Ishikawa (cell line): ENCODE results near the gene ZNF219.

Experiments
- CEBPB ChIP-seq: IDR thresholded peaks from 2 replicates; pipeline ENCODE4 v1.6.1; 2012
- CREB1 ChIP-seq: IDR thresholded peaks from 2 replicates; pipeline ENCODE4 v1.6.1; 2012; ENCODE audit warnings: low read depth
- EGR1 ChIP-seq: IDR thresholded peaks from 2 replicates; pipeline ENCODE4 v1.6.1; 2012
- EP300 ChIP-seq: IDR thresholded peaks from 2 replicates; pipeline ENCODE4 v1.6.1; 2012; ENCODE audit warnings: borderline replicate concordance
- FOXM1 ChIP-seq: IDR thresholded peaks from 2 replicates; pipeline ENCODE4 v1.6.1; 2012; ENCODE audit warnings: low read depth, borderline replicate concordance
- NFIC ChIP-seq: IDR thresholded peaks from 2 replicates; pipeline ENCODE4 v1.6.1; 2012
- RAD21 ChIP-seq: IDR thresholded peaks from 2 replicates; pipeline ENCODE4 v1.6.1; 2012; ENCODE audit warnings: low read depth
- TAF1 ChIP-seq: IDR thresholded peaks from 2 replicates; pipeline ENCODE4 v1.6.1; 2012; ENCODE audit warnings: low read depth, mild to moderate bottlenecking
- TCF12 ChIP-seq: IDR thresholded peaks from 2 replicates; pipeline ENCODE4 v1.6.1; 2012; ENCODE audit warnings: low read depth
- TEAD4 ChIP-seq: IDR thresholded peaks from 2 replicates; pipeline ENCODE4 v1.6.1; 2012
- YY1 ChIP-seq: IDR thresholded peaks from 2 replicates; pipeline ENCODE4 v1.6.1; 2012; ENCODE audit warnings: low read depth
- ZBTB7A ChIP-seq: IDR thresholded peaks from 2 replicates; pipeline ENCODE4 v1.6.1; 2012; ENCODE audit warnings: low read depth
- TF ChIP-seq, protein P1 (sequence below): IDR thresholded peaks from 2 replicates; pipeline ENCODE4 v1.6.1; 2012; ENCODE audit warnings: low read depth, mild to moderate bottlenecking
- TF ChIP-seq, protein P2 (sequence below): IDR thresholded peaks from 2 replicates; pipeline ENCODE4 v1.6.1; 2012
- TF ChIP-seq, protein P3 (sequence below): IDR thresholded peaks from 2 replicates; pipeline ENCODE4 v1.6.1; 2012

The ZNF219 gene

DNA sequence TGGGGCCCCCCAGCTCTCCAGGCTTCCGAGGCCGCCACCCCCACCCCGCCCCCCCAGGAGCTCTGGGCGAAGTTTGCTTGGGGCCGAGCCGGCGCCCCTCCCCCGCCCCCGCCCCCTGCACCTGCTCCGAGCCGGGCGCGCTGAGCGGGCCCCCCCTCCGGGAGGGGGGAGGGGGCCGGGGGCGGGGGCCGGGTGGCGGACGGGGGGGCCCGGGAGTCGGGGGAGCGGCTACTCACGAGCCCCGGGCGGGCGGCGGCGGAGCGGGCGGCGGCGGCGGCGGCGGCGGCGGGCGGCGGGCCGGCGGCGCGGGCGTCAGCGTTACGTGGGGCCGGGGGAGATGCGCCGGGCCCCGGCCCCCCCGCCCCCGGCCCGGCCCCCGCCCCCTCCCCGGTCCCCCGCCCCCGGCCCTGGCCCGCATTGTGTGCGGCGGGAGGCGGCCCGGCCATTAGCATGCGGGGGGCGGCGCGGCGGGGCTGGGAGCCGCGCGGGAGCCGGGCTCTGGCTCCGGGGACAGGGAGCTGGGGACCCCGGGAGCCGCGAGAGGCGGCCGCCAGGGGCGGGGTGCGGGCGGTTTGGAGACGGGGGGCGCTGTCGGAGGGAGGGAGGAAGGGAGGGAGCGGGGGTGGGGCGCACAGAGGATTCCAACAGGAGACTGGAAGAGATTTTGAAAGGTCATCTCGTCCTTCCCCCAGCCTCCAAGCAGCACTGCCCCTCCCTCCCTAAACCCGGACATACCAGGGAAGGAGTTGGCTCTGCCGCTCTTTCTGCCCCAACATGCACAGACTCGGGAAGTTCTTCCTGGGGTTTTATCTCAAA is at the start of gene ZNF219:
Gene ZNF219 (minus strand): TSS at position 580 of the 816 bp plus-strand sequence. CDS start 5,064 bp downstream, outside the sequence.
- TF ChIP-seq TAF1 (no peak; the same call in 1 of the 2 replicates), TEAD4 (peak; percentile 45; the same call in 1 of the 2 replicates), NFIC (no peak)

DNA sequence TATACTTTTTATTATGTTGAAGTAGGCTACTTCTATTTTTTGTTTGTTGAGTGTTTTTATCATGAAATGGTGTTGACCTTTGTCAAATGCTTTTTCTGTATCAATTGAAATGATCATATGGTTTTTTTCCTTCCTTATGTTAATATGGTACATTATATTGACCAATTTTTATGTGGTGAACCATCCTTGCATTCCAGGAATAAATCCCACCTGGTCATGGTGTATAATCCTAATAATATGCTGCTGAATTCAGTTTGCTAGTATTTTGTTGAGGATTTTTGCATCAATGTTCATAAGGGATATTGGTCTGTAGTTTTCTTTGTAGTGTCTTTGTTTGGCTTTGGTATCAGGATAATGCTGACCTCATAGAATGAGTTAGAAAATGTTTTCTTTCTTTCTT is 47.0 kb upstream of the ZNF219 start:
- TF ChIP-seq TEAD4 (no peak), TAF1 (no peak), RAD21 (no peak), ZBTB7A (no peak), EP300 (no peak), EGR1 (no peak), CREB1 (no peak), NFIC (no peak), CEBPB (no peak), YY1 (no peak)
- TF ChIP-seq, protein P1, sequence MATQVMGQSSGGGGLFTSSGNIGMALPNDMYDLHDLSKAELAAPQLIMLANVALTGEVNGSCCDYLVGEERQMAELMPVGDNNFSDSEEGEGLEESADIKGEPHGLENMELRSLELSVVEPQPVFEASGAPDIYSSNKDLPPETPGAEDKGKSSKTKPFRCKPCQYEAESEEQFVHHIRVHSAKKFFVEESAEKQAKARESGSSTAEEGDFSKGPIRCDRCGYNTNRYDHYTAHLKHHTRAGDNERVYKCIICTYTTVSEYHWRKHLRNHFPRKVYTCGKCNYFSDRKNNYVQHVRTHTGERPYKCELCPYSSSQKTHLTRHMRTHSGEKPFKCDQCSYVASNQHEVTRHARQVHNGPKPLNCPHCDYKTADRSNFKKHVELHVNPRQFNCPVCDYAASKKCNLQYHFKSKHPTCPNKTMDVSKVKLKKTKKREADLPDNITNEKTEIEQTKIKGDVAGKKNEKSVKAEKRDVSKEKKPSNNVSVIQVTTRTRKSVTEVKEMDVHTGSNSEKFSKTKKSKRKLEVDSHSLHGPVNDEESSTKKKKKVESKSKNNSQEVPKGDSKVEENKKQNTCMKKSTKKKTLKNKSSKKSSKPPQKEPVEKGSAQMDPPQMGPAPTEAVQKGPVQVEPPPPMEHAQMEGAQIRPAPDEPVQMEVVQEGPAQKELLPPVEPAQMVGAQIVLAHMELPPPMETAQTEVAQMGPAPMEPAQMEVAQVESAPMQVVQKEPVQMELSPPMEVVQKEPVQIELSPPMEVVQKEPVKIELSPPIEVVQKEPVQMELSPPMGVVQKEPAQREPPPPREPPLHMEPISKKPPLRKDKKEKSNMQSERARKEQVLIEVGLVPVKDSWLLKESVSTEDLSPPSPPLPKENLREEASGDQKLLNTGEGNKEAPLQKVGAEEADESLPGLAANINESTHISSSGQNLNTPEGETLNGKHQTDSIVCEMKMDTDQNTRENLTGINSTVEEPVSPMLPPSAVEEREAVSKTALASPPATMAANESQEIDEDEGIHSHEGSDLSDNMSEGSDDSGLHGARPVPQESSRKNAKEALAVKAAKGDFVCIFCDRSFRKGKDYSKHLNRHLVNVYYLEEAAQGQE = no peak
- TF ChIP-seq, protein P2, sequence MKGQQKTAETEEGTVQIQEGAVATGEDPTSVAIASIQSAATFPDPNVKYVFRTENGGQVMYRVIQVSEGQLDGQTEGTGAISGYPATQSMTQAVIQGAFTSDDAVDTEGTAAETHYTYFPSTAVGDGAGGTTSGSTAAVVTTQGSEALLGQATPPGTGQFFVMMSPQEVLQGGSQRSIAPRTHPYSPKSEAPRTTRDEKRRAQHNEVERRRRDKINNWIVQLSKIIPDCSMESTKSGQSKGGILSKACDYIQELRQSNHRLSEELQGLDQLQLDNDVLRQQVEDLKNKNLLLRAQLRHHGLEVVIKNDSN = no peak
- TF ChIP-seq, protein P3, sequence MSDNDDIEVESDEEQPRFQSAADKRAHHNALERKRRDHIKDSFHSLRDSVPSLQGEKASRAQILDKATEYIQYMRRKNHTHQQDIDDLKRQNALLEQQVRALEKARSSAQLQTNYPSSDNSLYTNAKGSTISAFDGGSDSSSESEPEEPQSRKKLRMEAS = no peak

DNA sequence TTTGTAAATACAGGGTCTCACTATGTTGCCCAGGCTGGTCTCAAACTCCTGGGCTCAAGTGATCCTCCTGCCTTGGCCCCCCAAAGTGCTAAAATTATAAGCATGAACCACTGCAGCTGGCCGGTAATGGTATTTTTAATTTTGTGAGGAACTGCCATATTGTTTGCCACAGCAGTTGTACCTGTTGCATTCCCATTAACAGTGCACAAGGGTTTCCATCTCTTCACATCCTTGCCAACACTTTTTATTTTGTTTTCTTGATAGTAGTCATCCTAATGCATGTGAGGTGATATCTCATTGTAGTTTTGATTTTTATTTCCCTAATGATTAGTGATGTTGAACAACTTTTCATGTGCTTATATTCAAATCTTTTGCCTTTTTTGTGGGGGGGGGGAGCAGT is 43.9 kb upstream of the ZNF219 start:
- TF ChIP-seq ZBTB7A (no peak), CREB1 (no peak), CEBPB (no peak), TEAD4 (no peak), EGR1 (no peak), YY1 (no peak), NFIC (no peak), TCF12 (no peak), FOXM1 (no peak), RAD21 (no peak)
- TF ChIP-seq, protein P1 = no peak
- TF ChIP-seq, protein P3 = no peak

DNA sequence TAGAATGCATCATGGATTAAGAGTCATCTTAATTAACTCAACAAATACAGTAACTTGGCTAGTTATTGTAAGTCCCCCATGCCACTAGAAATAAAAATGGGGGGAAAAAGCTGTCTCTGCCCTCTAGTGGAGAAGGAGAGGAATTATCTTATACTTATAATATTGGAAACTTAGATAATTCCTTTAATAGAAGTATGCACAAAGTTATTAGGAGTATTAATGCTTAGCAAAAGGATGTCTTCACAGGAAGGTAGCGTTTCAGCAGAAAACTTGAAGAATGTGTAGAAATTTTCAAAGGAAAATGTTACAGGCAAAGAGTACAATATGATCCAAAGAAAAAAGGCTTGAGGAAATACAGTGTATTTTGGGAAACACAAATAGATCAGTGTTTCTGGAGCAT is 37.6 kb upstream of the ZNF219 start:
- no peak for TF ChIP-seq EP300
- no peak for TF ChIP-seq TEAD4
- TF ChIP-seq YY1 = no peak
- peak; percentile 70 for TF ChIP-seq RAD21

DNA sequence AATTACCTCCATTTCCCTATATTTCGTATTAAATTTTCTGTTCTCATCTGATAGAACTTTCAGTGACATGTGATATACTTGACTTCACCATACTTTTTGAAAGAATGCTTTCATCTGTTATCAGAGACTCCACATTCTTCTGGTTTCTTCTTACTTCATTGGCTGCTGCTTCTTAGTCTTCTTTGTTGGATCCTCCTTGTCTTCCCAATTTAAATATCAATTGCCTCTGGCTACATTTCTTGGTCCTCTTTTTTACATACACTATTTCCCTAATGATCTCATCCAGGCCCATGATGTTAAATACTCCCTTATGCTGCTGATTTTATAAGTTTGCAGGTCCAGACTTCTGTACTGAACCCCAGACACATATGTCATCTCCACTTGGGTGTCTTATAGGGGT is 35.4 kb upstream of the ZNF219 start:
- no peak for TF ChIP-seq YY1
- no peak for TF ChIP-seq TAF1
- TF ChIP-seq NFIC = no peak
- TF ChIP-seq CREB1 = no peak
- no peak for TF ChIP-seq TEAD4
- TF ChIP-seq, protein P1 = no peak
- TF ChIP-seq, protein P3 = no peak
